Activated CD8-positive, alpha-beta memory T cell treated with anti-CD3 and anti-CD28 coated beads for 48 hours (primary cell): ENCODE results near the gene CSNK1G1.

Experiments
- DNase-seq, 3 experiments: peaks; one replicate each; pipeline ENCODE4 v3.0.0-alpha.2; 2020; ENCODE audit warnings: low read depth in 2 of 3, low spot score in 2 of 3

CSNK1G1 gene

GRCh38 chr15:64205202-64205601 lies 150.8 kb downstream of the CSNK1G1 start:
- no peak for DNase-seq

- DNase-seq, result no peak
Observed at GRCh38 chr15:64197425-64197824, 158.5 kb downstream of the CSNK1G1 start.

- no peak for DNase-seq
Observed at GRCh38 chr15:64193971-64194370, 162.0 kb downstream of the CSNK1G1 start.

GRCh38 chr15:64191971-64192830 lies 163.8 kb downstream of the CSNK1G1 start:
- no peak for DNase-seq

- DNase-seq, result no peak
Observed at GRCh38 chr15:64187396-64188191, 168.4 kb downstream of the CSNK1G1 start.

GRCh38 chr15:64185146-64185911 lies 170.6 kb downstream of the CSNK1G1 start:
- no peak for DNase-seq

- DNase-seq, result no peak
Observed at GRCh38 chr15:64182859-64183370, 173.1 kb downstream of the CSNK1G1 start.

- DNase-seq, result no peak
Observed at GRCh38 chr15:64180235-64180824, 175.6 kb downstream of the CSNK1G1 start.

GRCh38 chr15:64166102-64166890 lies 189.7 kb downstream of the CSNK1G1 start:
- DNase-seq, result no peak

GRCh38 chr15:64164436-64164835 lies 191.5 kb downstream of the CSNK1G1 start:
- no peak for DNase-seq

GRCh38 chr15:64163659-64164362 lies 192.2 kb downstream of the CSNK1G1 start:
- no peak for DNase-seq

- peak; percentile 90 to 97 (median 93) for DNase-seq
Observed at GRCh38 chr15:64162869-64163658, 192.9 kb downstream of the CSNK1G1 start, which contains the start of gene PPIB. Gene PPIB (minus strand): TSS chr15:64163022. CDS start chr15:64162986, 36 bp downstream.

- DNase-seq, result peak in 1 of 3 experiments; percentile 28
Observed at GRCh38 chr15:64162478-64162868, 193.5 kb downstream of the CSNK1G1 start.

GRCh38 chr15:64161688-64162477 lies 194.1 kb downstream of the CSNK1G1 start:
- DNase-seq, result no peak

- no peak for DNase-seq
Observed at GRCh38 chr15:64158363-64159134, 197.4 kb downstream of the CSNK1G1 start.

GRCh38 chr15:64157599-64158125 lies 198.3 kb downstream of the CSNK1G1 start:
- no peak for DNase-seq
